Astrocyte of the cerebellum (primary cell): ENCODE results near the gene TESPA1.

Source experiments
- DNase-seq: peaks from one replicate; pipeline ENCODE4 v3.0.0-alpha.2; 2011; ENCODE audit warnings: low read depth
- H3K4me3 ChIP-seq: 2 replicates; pipeline ENCODE4 v1.5.1; 2011; ENCODE audit warnings: mild to moderate bottlenecking, low read depth, low read length, moderate library complexity
- CTCF ChIP-seq: IDR thresholded peaks from 2 replicates; pipeline ENCODE4 v1.5.1; 2012; ENCODE audit warnings: low read length, low read depth, moderate library complexity, mild to moderate bottlenecking; ENCODE audit errors: missing control alignments
- in situ Hi-C: cut with HindIII; loops from 2 replicates; pipeline ENCODE4 v1.10.0; 2017; ENCODE audit warnings: low sequenced_read_pairs

Gene TESPA1

GRCh38 chr12:54974279-54974678, 10.3 kb downstream of the TESPA1 start:
- in situ Hi-C loops, result loop anchor here (25.0 kb wide), 2 partner anchors 112 to 212 kb away; partner anchors contain the start of gene MUCL1
- H3K4me3 ChIP-seq, result no peak overlapping the region
- no peak for TF ChIP-seq CTCF
- no peak for DNase-seq

GRCh38 chr12:54973556-54973955, 11.0 kb downstream of the TESPA1 start:
- DNase-seq, result no peak
- in situ Hi-C loops, result loop anchor here (25.0 kb wide), 2 partner anchors 111 to 211 kb away; partner anchors contain the start of gene MUCL1
- no peak for TF ChIP-seq CTCF
- no peak overlapping the region for H3K4me3 ChIP-seq

GRCh38 chr12:54970741-54971140, 13.8 kb downstream of the TESPA1 start:
- DNase-seq, result no peak
- H3K4me3 ChIP-seq, result no peak overlapping the region
- in situ Hi-C loops, result loop anchor here (25.0 kb wide), 2 partner anchors 108 to 208 kb away; partner anchors contain the start of gene MUCL1
- no peak for TF ChIP-seq CTCF

GRCh38 chr12:54968181-54968730, 16.3 kb downstream of the TESPA1 start:
- TF ChIP-seq CTCF, result no peak
- H3K4me3 ChIP-seq, result no peak overlapping the region
- in situ Hi-C loops, result loop anchor here (25.0 kb wide), 2 partner anchors 106 to 206 kb away; partner anchors contain the start of gene MUCL1
- DNase-seq, result no peak

GRCh38 chr12:54967461-54967860, 17.1 kb downstream of the TESPA1 start:
- DNase-seq, result no peak
- in situ Hi-C loops, result loop anchor here (25.0 kb wide), 2 partner anchors 105 to 205 kb away; partner anchors contain the start of gene MUCL1
- no peak for TF ChIP-seq CTCF
- no peak overlapping the region for H3K4me3 ChIP-seq

- in situ Hi-C loops, result loop anchor here (25.0 kb wide), 2 partner anchors 99 to 199 kb away; partner anchors contain the start of gene MUCL1
- TF ChIP-seq CTCF, result no peak
- H3K4me3 ChIP-seq, result no peak overlapping the region
- DNase-seq, result no peak
Measured at GRCh38 chr12:54961190-54961589, 23.4 kb downstream of the TESPA1 start.
